ENCODE data around the gene HSBP1. TPM values are rescaled to one million over a fixed set of nuclear protein-coding genes. Genes with fewer than 3 reads are reported as not detected.

HSBP1 gene
- total RNA-seq, 2 donors from 2014 or later: 91.0 to 91.9 TPM

GRCh38 chr16:83831456-83831987 lies 23.7 kb downstream of the HSBP1 start:
- no peak for DNase-seq
- no peak for ATAC-seq
- intact Hi-C loops (cut with DNase I, micrococcal nuclease): no loop called here

- intact Hi-C loops (cut with DNase I, micrococcal nuclease): no loop called here
- ATAC-seq: no peak
- DNase-seq: no peak
Measured at GRCh38 chr16:83833921-83834320, 26.1 kb downstream of the HSBP1 start.

DNA sequence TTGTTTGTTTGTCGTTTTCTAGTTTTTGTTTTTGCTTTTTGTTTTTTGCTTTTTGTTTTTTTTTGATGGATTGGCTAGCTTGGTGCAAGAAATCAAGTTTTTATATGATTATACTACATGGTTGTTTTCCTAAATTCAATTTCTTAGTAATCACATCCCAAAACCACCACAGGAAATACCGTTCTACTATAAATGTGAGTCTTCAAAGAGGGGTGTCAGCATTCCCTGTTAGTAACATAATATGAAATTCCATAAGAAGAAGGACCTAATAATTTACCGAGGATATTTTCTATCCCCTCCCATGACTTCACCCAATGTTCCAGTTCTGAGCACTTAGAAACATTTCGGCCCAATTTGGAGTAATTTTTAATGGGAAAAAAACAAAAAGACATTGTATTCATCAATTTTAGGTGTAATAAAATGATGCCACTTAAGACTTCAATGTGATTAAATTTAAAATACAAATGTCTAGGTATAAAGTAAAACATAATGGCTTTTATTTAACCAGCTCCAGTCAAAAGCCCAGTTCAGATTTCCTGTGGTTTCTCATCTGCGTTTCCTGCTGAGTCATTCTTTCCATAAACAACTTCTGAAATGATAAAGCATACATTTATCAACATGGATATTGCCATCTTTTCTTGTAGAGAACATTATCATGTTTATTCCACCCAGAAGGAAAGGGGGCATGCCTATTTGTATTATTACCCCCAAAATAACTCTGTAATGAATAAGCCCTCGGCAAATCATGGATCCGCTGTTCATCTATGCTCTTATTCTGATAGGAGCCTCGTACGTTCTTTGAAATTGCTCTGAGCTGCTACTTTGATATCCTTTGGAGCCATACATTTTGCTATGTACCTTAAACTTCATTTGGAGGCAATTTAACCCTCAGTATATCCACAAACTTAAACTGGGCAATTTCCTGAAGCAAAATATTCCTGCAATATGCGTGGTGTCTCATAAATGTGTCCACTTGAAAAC lies 28.1 kb downstream of the HSBP1 start:
- DNase-seq (no peak), ATAC-seq (no peak)
- intact Hi-C loops (cut with DNase I, micrococcal nuclease): no loop called here

DNA sequence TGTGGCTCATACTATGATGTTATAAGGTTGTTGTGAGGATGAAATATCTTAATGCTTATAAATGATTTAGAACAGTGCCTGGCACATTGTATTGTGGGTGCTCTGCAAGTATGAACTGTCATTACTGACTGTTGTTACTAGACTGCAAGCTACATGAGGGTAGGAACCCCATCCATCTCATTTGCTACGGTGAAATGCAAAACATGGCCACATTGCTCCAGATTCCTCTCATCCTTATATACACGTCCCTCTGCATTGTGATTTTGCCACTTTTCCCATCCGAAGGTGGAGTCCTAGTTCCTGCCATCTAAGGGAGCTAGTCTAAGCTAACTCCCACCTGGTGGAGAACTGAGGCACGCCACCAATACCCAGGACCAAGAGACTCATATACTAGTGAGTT lies 29.8 kb downstream of the HSBP1 start:
- ATAC-seq (no peak), DNase-seq (no peak)
- intact Hi-C loops (cut with DNase I, micrococcal nuclease): no loop called here

- DNase-seq (no peak), ATAC-seq (no peak)
- intact Hi-C loops (cut with DNase I, micrococcal nuclease): no loop called here
Measured at GRCh38 chr16:83838151-83838550, 30.4 kb downstream of the HSBP1 start.

DNA sequence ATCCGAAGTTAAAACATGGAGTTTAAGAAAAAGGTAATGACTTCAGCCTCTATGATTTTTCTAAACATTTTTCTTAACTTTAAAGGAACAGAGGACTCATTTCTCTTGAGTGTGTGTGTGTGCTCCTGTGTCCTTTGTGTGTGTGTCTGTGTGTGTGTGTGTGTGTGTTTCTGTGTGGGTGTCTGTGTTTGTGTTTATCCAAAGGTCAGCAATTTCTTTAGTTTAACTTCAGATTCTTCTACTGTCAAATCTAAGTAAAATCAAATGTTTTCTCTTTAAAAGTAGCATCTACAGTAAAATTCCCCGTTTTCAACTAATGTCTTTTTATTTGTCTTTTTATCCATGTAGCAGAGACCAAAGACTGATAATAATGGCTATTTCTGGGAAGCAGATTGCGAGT lies 31.8 kb downstream of the HSBP1 start:
- DNase-seq (no peak), ATAC-seq (no peak)
- intact Hi-C loops (cut with DNase I, micrococcal nuclease): no loop called here

DNA sequence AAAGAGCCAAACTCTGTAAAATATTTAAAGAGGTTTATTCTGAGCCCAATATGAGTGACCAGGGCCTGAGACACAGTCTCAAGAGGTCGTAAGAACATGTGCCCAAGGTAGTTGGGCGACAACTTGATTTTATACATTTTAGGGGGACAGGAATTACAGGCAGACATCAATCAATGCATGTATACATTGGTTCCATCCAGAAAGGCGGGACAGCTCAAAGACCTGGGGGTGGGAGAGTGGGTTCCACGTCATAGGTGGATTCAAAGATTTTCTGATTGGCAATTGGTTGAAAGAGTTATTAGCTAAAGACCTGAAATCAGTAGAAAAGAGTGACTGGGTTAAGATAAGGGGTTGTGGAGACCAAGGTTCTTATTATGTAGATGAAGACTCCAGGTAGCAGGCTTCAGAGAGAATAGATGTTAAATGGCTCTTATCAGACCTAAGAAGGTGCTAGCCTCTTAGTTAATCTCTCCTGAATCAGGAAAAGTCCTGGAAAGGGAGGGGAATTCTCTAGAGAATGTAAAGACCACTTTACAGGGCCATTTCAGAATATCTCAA lies 32.4 kb downstream of the HSBP1 start:
- intact Hi-C loops (cut with DNase I, micrococcal nuclease): no loop called here
- ATAC-seq: no peak
- DNase-seq: no peak

DNA sequence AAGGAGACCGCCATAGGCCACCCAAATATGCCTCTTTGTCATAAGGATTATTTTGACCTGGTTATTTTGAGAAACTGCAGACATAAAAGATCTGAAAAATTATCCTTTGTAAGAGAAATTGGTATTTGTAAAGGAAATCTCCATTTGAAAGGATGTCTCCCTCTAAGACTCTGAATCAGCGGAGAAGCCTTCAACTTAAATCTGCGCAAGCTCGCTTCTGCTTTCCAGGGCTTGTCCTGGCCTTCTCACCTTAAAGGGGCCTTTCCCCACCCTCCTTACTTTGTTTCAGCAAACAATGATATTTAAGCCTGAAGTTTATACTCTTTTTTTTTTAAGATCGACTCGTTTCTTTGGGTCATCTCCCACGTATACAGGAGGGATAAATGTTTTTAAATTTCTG lies 34.5 kb downstream of the HSBP1 start:
- DNase-seq (no peak), ATAC-seq (no peak)
- intact Hi-C loops (cut with DNase I, micrococcal nuclease): no loop called here

- intact Hi-C loops (cut with DNase I, micrococcal nuclease): no loop called here
- ATAC-seq (peak; percentile 17), DNase-seq (no peak)
Measured at GRCh38 chr16:83842756-83843507, 35.2 kb downstream of the HSBP1 start.

GRCh38 chr16:83843657-83844056 lies 35.9 kb downstream of the HSBP1 start:
- no peak for ATAC-seq
- DNase-seq: no peak
- intact Hi-C loops (cut with DNase I, micrococcal nuclease): no loop called here

- intact Hi-C loops (cut with DNase I, micrococcal nuclease): no loop called here
- DNase-seq (no peak), ATAC-seq (no peak)
Measured at GRCh38 chr16:83845263-83845662, 37.5 kb downstream of the HSBP1 start.

DNA sequence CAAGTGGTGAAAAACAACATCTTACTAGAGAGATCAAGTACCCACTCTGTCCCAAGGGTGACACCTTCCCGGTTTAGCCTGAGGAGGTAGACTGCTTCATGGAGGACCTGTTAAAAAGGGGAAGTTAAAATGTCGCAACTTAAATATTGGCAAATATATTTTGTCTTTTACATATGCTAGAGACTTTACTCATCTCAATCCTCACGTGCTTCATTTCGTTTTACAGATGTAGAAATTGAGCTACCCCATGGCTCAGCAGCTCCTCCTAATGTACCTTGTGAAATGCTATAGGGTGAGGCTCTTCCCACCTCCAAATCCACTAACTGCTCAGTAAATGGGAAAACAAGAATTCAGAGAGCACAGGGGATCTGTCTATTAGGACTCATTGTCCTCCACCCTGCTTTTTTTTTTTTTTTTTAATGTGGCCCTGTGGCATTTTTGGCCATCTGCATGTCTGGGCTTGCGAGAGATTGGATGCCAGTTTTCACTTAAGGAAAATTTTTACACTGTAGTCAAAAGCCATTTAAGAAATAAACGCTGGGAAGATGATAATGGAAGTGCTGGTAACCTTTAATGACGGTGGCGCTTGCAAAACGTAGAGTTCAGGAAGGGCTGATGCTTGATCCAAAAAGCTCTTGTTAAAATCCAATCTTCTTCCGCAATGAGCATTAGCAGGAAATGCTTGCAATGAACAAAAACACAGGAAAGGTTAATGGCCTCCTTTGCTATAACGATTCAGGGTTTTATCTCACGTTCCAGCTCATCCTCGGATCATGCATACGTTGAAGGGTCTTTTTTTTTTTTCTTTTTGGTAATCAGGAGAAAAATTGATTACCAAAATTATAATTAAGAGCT lies 39.8 kb downstream of the HSBP1 start:
- DNase-seq (no peak), ATAC-seq (no peak)

GRCh38 chr16:83849421-83849820 lies 41.6 kb downstream of the HSBP1 start:
- intact Hi-C loops (cut with DNase I, micrococcal nuclease): no loop called here
- no peak for ATAC-seq
- DNase-seq: no peak

More for the DNA sequence above, 39.8 kb downstream of the HSBP1 start:
- intact Hi-C loops (cut with DNase I, micrococcal nuclease): no loop called here

DNA sequence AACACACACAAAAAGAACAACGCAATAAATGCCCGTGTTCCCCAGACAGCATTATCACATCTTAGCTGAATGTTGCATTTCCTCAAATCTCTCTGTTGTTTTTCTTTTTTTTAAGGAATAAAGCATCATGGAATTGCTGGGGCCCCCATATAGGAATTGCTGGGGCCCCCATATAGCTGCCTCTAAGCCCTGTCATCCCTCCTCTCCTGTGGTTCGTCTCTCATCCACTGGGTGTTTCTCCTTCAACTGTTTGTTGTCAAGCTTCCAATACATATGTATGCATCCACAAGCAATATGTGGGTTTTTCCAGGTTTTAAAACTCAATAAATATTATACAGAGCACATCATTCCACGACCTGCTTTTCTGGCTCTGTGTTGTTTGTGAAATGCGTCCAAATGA lies 43.2 kb downstream of the HSBP1 start:
- ATAC-seq: no peak
- no peak for DNase-seq
- intact Hi-C loops (cut with DNase I, micrococcal nuclease): no loop called here

DNA sequence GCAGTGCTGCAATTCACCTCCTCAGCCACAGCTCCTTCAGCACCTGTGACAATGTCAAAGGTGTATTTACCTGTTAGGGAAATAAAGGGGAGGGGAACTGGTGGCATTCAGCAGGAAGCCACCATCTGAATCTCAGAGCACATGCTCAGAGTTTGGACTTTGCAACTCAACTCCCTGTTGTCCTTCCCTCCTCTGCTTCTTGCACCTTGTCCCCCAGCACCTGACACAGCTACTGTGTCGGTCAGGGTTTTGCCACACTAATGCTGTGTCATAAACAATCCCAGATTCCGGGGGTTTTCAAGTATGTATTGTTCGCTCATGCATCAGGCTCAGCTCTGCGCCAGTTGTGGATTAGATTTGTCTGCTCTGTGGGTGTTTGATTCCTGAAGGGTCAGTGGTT lies 43.7 kb downstream of the HSBP1 start:
- intact Hi-C loops (cut with DNase I, micrococcal nuclease): no loop called here
- ATAC-seq (no peak), DNase-seq (no peak)

DNA sequence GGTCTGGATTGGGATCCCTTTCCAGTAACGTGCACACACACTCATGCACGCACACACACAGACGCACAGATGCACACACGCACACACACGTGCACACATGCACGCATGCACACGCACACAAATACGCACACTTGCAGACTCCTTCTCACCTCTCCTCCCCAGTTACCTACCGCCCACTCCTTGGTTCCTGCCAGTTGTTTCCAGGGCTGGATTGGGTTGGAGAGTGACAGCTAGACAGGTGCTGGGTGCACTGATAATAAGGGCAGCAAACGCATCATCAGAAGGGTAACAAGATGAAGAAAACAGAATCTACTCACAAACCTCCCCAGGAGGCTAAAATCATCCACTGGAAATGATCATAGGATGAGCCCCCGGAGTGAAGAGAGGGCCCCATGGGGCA lies 45.0 kb downstream of the HSBP1 start:
- intact Hi-C loops (cut with DNase I, micrococcal nuclease): no loop called here
- ATAC-seq: no peak
- DNase-seq: no peak

DNA sequence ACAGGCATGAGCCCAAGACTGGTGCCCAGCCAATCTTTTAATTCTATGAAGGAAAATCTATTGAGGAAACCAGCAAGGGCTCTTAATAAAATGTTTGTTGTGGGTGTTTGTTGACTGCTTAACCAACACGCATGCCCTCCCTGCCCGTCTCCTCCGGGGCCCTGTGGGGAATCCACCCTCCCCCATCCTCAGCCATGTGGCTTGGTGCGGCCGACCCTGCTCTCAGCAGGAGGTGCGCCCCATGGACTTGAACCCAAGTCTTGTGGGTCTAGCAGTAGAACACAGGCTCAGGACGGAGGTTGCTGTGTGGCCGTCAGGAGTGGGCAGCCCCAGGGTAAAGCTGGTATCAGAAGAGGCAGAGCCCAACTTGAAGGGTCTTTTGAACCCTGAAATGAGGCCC lies 46.1 kb downstream of the HSBP1 start:
- ATAC-seq: no peak
- intact Hi-C loops (cut with DNase I, micrococcal nuclease): no loop called here

GRCh38 chr16:83854420-83854819 lies 46.6 kb downstream of the HSBP1 start:
- intact Hi-C loops (cut with DNase I, micrococcal nuclease): no loop called here
- DNase-seq (no peak), ATAC-seq (no peak)

More for the DNA sequence above, 46.1 kb downstream of the HSBP1 start:
- no peak for DNase-seq

GRCh38 chr16:83856792-83857191 lies 49.0 kb downstream of the HSBP1 start:
- ATAC-seq (no peak), DNase-seq (no peak)
- intact Hi-C loops (cut with DNase I, micrococcal nuclease): no loop called here

All from left colon (tissue), 2 donors.